ENCODE data around the gene ELL.

DNA sequence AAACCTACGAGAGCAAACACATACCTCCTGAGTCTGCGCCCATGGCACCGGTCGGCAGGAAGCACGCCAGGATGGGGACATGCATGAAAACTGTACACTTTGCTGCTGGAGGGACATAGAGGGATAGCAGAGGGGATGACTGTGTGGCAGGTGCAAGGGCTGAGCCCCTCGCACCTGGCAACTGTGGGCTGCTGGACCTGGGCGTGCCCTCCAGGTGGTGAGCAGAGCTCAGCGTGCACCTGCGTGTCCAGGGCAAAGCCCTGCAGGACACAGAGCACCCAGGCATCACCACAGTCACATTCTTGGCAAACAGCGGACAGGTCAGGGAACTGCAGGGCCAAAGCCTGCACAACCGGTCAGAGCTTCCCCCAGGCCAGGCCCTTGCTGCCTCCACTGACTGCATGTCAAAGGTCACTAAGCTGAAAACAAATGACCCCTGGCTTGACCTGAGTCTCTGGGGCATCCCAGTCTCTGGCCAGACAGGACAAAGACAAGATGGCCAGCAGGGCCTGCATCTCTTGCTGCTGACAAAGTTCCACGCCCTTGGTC lies 75.0 kb downstream of the ELL start:
- TF ChIP-seq, protein P1, sequence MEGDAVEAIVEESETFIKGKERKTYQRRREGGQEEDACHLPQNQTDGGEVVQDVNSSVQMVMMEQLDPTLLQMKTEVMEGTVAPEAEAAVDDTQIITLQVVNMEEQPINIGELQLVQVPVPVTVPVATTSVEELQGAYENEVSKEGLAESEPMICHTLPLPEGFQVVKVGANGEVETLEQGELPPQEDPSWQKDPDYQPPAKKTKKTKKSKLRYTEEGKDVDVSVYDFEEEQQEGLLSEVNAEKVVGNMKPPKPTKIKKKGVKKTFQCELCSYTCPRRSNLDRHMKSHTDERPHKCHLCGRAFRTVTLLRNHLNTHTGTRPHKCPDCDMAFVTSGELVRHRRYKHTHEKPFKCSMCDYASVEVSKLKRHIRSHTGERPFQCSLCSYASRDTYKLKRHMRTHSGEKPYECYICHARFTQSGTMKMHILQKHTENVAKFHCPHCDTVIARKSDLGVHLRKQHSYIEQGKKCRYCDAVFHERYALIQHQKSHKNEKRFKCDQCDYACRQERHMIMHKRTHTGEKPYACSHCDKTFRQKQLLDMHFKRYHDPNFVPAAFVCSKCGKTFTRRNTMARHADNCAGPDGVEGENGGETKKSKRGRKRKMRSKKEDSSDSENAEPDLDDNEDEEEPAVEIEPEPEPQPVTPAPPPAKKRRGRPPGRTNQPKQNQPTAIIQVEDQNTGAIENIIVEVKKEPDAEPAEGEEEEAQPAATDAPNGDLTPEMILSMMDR (conservative IDR thresholded peaks at IDR 0.05; ENCODE audit: low read depth, low read length) = no peak
- no peak for TF ChIP-seq EZH2 (IDR thresholded peaks at IDR 0.05; ENCODE audit: low read length, unreplicated experiment)

All from PC-3 (cell line).